ENCODE results near the gene ALDH7A1. TPM values are rescaled to one million over a fixed set of nuclear protein-coding genes. Genes with fewer than 3 reads are reported as not detected.

The ALDH7A1 gene
- polyA plus RNA-seq, 4 donors = 18.1 to 66.2 (median 31.9) TPM

GRCh38 chr5:126589536-126590297, 5.3 kb downstream of the ALDH7A1 start:
- 94 to 96% (median 96%) methylated on average over 24 to 28 of the region's 28 CpGs for WGBS, 3 donors
- H3K27ac ChIP-seq (ENCODE audit: low read depth in 1 of 3, low read length in 2 of 3) = no peak overlapping the region
- FAIRE-seq (no peak), DNase-seq (no peak)
- H3K4me1 ChIP-seq (ENCODE audit: control insufficient read depth in 3 of 3, insufficient read depth in 2 of 3, low read depth in 1 of 3, low read length in 2 of 3) = peaks cover 2 to 12% (median 3%) of the 10 kb centered on the region in 3 donors
- peaks cover 2 to 44% (median 2%) of the 10 kb centered on the region in 3 donors for H3K36me3 ChIP-seq (ENCODE audit: control insufficient read depth in 3 of 3, insufficient read depth in 2 of 3, low read depth in 1 of 3, low read length in 3 of 3)
- H3K9me3 ChIP-seq (ENCODE audit: control insufficient read depth in 2 of 2, insufficient read depth in 1 of 2, low read depth in 1 of 2, low read length in 1 of 2) = peaks cover 0 to 6% of the 10 kb centered on the region in 2 donors
- H3K4me3 ChIP-seq (ENCODE audit: low read depth in 1 of 3, low read length in 3 of 3) = no peak overlapping the region
- H3K27me3 ChIP-seq (ENCODE audit: control insufficient read depth in 3 of 3, insufficient read depth in 3 of 3, low read length in 3 of 3) = no peaks in the 10 kb centered on the region

DNA sequence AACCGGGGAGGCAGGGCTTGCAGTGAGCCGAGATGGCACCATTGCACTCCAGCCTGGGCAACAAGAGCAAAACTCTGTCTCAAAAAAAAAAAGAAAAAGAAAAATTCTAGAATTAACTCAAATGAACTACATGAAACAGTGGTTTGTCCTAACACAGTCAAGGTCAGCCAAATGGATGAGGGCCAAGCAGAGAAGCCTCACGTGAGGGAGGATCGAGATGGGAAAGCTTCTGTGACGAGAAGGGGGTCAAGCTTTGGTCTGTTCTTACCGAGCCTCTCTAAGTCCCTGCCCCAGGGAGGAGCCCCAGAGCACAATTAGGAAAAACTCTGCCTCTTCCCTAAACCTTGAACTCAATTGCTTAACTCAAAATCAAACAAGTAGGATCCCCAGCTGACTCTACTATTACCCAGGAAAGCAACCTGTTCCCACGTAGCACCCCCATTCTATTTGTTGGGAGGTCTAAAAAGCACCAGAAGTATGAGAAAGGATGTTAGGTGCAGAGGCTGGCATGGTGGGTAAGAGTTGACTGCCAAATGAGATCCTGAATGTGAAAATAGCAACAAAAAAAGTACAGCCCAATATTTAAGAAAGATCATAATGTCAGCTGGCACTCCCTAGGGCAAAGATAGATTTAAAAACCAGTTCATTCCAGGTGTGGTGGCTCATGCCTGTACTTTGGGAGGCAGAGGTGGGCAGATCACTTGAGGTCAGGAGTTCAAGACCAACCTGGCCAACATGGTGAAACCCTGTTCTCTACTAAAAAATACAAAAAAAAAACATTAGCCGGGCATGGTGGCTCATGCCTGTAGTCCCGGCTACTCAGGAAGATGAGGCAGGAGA, 7.2 kb downstream of the ALDH7A1 start:
- peaks cover 2 to 48% (median 2%) of the 10 kb centered on the region in 3 donors for H3K36me3 ChIP-seq (ENCODE audit: control insufficient read depth in 3 of 3, insufficient read depth in 2 of 3, low read depth in 1 of 3, low read length in 3 of 3)
- H3K4me1 ChIP-seq (ENCODE audit: control insufficient read depth in 3 of 3, insufficient read depth in 2 of 3, low read depth in 1 of 3, low read length in 2 of 3) = no peaks in the 10 kb centered on the region
- 82 to 89% (median 88%) methylated on average over 9 of the region's 9 CpGs for WGBS, 3 donors
- peaks cover 0 to 6% of the 10 kb centered on the region in 2 donors for H3K9me3 ChIP-seq (ENCODE audit: control insufficient read depth in 2 of 2, insufficient read depth in 1 of 2, low read depth in 1 of 2, low read length in 1 of 2)
- FAIRE-seq (no peak), DNase-seq (no peak)
- H3K27me3 ChIP-seq (ENCODE audit: control insufficient read depth in 3 of 3, insufficient read depth in 3 of 3, low read length in 3 of 3) = no peaks in the 10 kb centered on the region
- no peak overlapping the region for H3K27ac ChIP-seq (ENCODE audit: low read depth in 1 of 3, low read length in 2 of 3)
- H3K4me3 ChIP-seq (ENCODE audit: low read depth in 1 of 3, low read length in 3 of 3) = no peak overlapping the region

GRCh38 chr5:126583761-126584160, 11.3 kb downstream of the ALDH7A1 start:
- Histone ChIP-seq H3K4me1 (ENCODE audit: control insufficient read depth in 3 of 3, insufficient read depth in 2 of 3, low read depth in 1 of 3, low read length in 2 of 3) (no peaks in the 10 kb centered on the region), H3K27ac (ENCODE audit: low read depth in 1 of 3, low read length in 2 of 3) (no peak overlapping the region), H3K27me3 (ENCODE audit: control insufficient read depth in 3 of 3, insufficient read depth in 3 of 3, low read length in 3 of 3) (no peaks in the 10 kb centered on the region), H3K36me3 (ENCODE audit: control insufficient read depth in 3 of 3, insufficient read depth in 2 of 3, low read depth in 1 of 3, low read length in 3 of 3) (peaks cover 0 to 48% (median 2%) of the 10 kb centered on the region in 3 donors), H3K4me3 (ENCODE audit: low read depth in 1 of 3, low read length in 3 of 3) (no peak overlapping the region), H3K9me3 (ENCODE audit: control insufficient read depth in 2 of 2, insufficient read depth in 1 of 2, low read depth in 1 of 2, low read length in 1 of 2) (no peaks in the 10 kb centered on the region)
- FAIRE-seq (no peak), DNase-seq (no peak)
- WGBS, 3 donors = 90 to 92% (median 91%) methylated on average over 3 of the region's 3 CpGs

DNA sequence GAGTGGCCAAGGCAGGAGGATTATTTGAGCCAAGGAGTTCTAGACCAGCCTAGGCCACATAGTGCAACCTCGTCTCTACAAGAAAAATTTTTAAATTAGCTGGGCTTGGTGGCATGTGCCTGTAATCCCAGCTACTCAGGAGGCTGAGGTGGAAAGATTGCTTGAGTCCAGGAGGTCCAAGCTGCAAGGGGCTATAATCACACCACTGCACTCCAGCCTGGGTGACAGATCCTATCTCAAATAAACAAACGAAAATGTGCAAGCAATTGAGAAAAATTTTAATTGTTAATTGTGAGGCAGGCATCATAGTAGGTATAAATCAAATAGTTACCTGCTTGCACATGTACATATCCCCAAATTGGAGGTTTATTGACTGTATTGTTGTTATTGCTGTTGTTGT, 15.3 kb downstream of the ALDH7A1 start:
- DNase-seq (no peak), FAIRE-seq (no peak)
- H3K4me3 ChIP-seq (ENCODE audit: low read depth in 1 of 3, low read length in 3 of 3) = no peak overlapping the region
- no peaks in the 10 kb centered on the region for H3K4me1 ChIP-seq (ENCODE audit: control insufficient read depth in 3 of 3, insufficient read depth in 2 of 3, low read depth in 1 of 3, low read length in 2 of 3)
- H3K36me3 ChIP-seq (ENCODE audit: control insufficient read depth in 3 of 3, insufficient read depth in 2 of 3, low read depth in 1 of 3, low read length in 3 of 3) = peaks cover 0 to 49% (median 2%) of the 10 kb centered on the region in 3 donors
- no peak overlapping the region for H3K27ac ChIP-seq (ENCODE audit: low read depth in 1 of 3, low read length in 2 of 3)
- no peaks in the 10 kb centered on the region for H3K27me3 ChIP-seq (ENCODE audit: control insufficient read depth in 3 of 3, insufficient read depth in 3 of 3, low read length in 3 of 3)
- WGBS, 3 donors = 84 to 90% (median 87%) methylated on average over 2 of the region's 2 CpGs
- H3K9me3 ChIP-seq (ENCODE audit: control insufficient read depth in 2 of 2, insufficient read depth in 1 of 2, low read depth in 1 of 2, low read length in 1 of 2) = no peaks in the 10 kb centered on the region

- no peaks in the 10 kb centered on the region for H3K4me1 ChIP-seq (ENCODE audit: control insufficient read depth in 3 of 3, insufficient read depth in 2 of 3, low read depth in 1 of 3, low read length in 2 of 3)
- no peaks in the 10 kb centered on the region for H3K9me3 ChIP-seq (ENCODE audit: control insufficient read depth in 2 of 2, insufficient read depth in 1 of 2, low read depth in 1 of 2, low read length in 1 of 2)
- H3K27ac ChIP-seq (ENCODE audit: low read depth in 1 of 3, low read length in 2 of 3) = no peak overlapping the region
- DNase-seq (no peak), FAIRE-seq (no peak)
- peaks cover 0 to 46% (median 2%) of the 10 kb centered on the region in 3 donors for H3K36me3 ChIP-seq (ENCODE audit: control insufficient read depth in 3 of 3, insufficient read depth in 2 of 3, low read depth in 1 of 3, low read length in 3 of 3)
- H3K27me3 ChIP-seq (ENCODE audit: control insufficient read depth in 3 of 3, insufficient read depth in 3 of 3, low read length in 3 of 3) = no peaks in the 10 kb centered on the region
- H3K4me3 ChIP-seq (ENCODE audit: low read depth in 1 of 3, low read length in 3 of 3) = no peak overlapping the region
- 85 to 92% (median 91%) methylated on average over 5 of the region's 5 CpGs for WGBS, 3 donors
Measured at GRCh38 chr5:126577415-126577814, 17.6 kb downstream of the ALDH7A1 start.

DNA sequence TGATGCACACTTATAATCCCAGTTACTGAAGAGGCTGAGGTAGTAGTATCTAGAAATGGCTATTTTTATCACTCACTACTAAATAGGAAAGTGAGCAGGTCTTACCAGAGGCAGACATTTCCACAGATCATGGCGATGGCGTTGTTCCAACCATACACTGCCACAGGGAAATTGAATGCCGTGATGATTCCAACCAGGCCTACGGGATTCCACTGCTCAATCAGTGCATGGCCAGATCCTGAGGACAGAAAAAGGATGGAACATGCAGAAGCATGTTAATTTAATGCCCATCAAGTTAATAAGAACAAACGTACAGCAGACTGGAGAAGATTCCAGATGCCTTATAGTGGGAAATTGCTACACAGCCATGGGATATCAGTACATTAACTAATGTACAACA, 18.0 kb downstream of the ALDH7A1 start:
- no peaks in the 10 kb centered on the region for H3K27me3 ChIP-seq (ENCODE audit: control insufficient read depth in 3 of 3, insufficient read depth in 3 of 3, low read length in 3 of 3)
- H3K4me1 ChIP-seq (ENCODE audit: control insufficient read depth in 3 of 3, insufficient read depth in 2 of 3, low read depth in 1 of 3, low read length in 2 of 3) = no peaks in the 10 kb centered on the region
- WGBS, 3 donors = 92 to 93% (median 92%) methylated on average over 5 of the region's 5 CpGs
- FAIRE-seq (no peak), DNase-seq (no peak)
- H3K27ac ChIP-seq (ENCODE audit: low read depth in 1 of 3, low read length in 2 of 3) = no peak overlapping the region
- no peak overlapping the region for H3K4me3 ChIP-seq (ENCODE audit: low read depth in 1 of 3, low read length in 3 of 3)
- peaks cover 0 to 46% (median 2%) of the 10 kb centered on the region in 3 donors for H3K36me3 ChIP-seq (ENCODE audit: control insufficient read depth in 3 of 3, insufficient read depth in 2 of 3, low read depth in 1 of 3, low read length in 3 of 3)
- H3K9me3 ChIP-seq (ENCODE audit: control insufficient read depth in 2 of 2, insufficient read depth in 1 of 2, low read depth in 1 of 2, low read length in 1 of 2) = no peaks in the 10 kb centered on the region

GRCh38 chr5:126575644-126576043, 19.4 kb downstream of the ALDH7A1 start:
- 91 to 93% (median 92%) methylated on average over 10 of the region's 10 CpGs for WGBS, 3 donors
- Histone ChIP-seq H3K27ac (ENCODE audit: low read depth in 1 of 3, low read length in 2 of 3) (no peak overlapping the region), H3K9me3 (ENCODE audit: control insufficient read depth in 2 of 2, insufficient read depth in 1 of 2, low read depth in 1 of 2, low read length in 1 of 2) (no peaks in the 10 kb centered on the region), H3K27me3 (ENCODE audit: control insufficient read depth in 3 of 3, insufficient read depth in 3 of 3, low read length in 3 of 3) (no peaks in the 10 kb centered on the region), H3K4me3 (ENCODE audit: low read depth in 1 of 3, low read length in 3 of 3) (no peak overlapping the region), H3K36me3 (ENCODE audit: control insufficient read depth in 3 of 3, insufficient read depth in 2 of 3, low read depth in 1 of 3, low read length in 3 of 3) (peaks cover 0 to 35% (median 2%) of the 10 kb centered on the region in 3 donors), H3K4me1 (ENCODE audit: control insufficient read depth in 3 of 3, insufficient read depth in 2 of 3, low read depth in 1 of 3, low read length in 2 of 3) (no peaks in the 10 kb centered on the region)
- DNase-seq (no peak), FAIRE-seq (no peak)

DNA sequence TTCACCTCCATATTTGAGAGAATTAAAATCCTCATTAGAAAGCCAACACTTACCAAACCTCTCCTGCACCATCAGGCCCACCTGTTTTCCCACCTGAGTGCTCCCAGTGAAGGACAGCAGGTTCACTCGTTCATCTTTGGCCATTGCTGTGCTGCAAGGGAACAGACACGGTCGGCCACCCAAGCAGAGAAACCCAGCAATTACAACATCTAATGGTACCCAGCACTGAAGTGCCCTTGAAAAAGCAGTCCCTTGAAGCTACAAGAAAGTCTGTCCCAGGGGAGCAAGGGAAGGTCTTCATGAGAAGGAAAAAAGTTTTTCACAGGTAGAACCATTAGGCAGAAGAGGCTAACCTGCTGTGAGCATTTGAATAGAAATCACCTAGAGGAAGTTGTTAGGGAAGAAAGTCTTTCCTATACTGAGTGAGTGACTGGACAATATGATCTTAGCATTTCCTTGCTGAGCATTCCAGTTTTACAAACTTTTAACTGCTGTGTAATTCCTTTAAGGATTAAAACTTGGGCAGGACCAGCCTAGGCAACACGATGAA, 26.7 kb downstream of the ALDH7A1 start:
- WGBS, 3 donors = 94 to 96% (median 95%) methylated on average over 4 of the region's 4 CpGs
- H3K4me1 ChIP-seq (ENCODE audit: control insufficient read depth in 3 of 3, insufficient read depth in 2 of 3, low read depth in 1 of 3, low read length in 2 of 3) = no peaks in the 10 kb centered on the region
- H3K36me3 ChIP-seq (ENCODE audit: control insufficient read depth in 3 of 3, insufficient read depth in 2 of 3, low read depth in 1 of 3, low read length in 3 of 3) = peaks cover 0 to 19% (median 0%) of the 10 kb centered on the region in 3 donors
- H3K27ac ChIP-seq (ENCODE audit: low read depth in 1 of 3, low read length in 2 of 3) = no peak overlapping the region
- DNase-seq (no peak), FAIRE-seq (no peak)
- no peaks in the 10 kb centered on the region for H3K9me3 ChIP-seq (ENCODE audit: control insufficient read depth in 2 of 2, insufficient read depth in 1 of 2, low read depth in 1 of 2, low read length in 1 of 2)
- H3K27me3 ChIP-seq (ENCODE audit: control insufficient read depth in 3 of 3, insufficient read depth in 3 of 3, low read length in 3 of 3) = no peaks in the 10 kb centered on the region
- no peak overlapping the region for H3K4me3 ChIP-seq (ENCODE audit: low read depth in 1 of 3, low read length in 3 of 3)
